Stomach smooth muscle (tissue), 2 donors: ENCODE measurements around the gene PNMA8A.
"Not testable (repeated sequence)": the region's sequence is repeated elsewhere in the genome, so short reads cannot be mapped to it uniquely, and the experiment has no call there.

Experiments used
- H3K27ac ChIP-seq: one replicate; pipeline ENCODE4 v1.7.0; 2013; ENCODE audit warnings: mild to moderate bottlenecking, low read length, inconsistent platforms
- H3K27me3 ChIP-seq, 2 donors: one replicate each; pipeline ENCODE4 v1.7.0; 2013; ENCODE audit warnings: low read length in 2 of 2; ENCODE audit not compliant: insufficient read depth in 2 of 2, control insufficient read depth in 1 of 2
- H3K36me3 ChIP-seq, 2 donors: one replicate each; pipeline ENCODE4 v1.7.0; 2013; ENCODE audit warnings: low read length in 2 of 2; ENCODE audit not compliant: control insufficient read depth in 2 of 2, insufficient read depth in 2 of 2
- H3K4me1 ChIP-seq: one replicate; pipeline ENCODE4 v1.7.0; 2013; ENCODE audit warnings: low read length; ENCODE audit not compliant: control insufficient read depth, insufficient read depth
- H3K4me3 ChIP-seq, 2 donors: one replicate each; pipeline ENCODE4 v1.7.0; 2013; ENCODE audit warnings: low read length in 2 of 2
- H3K9ac ChIP-seq, 2 donors: one replicate each; pipeline ENCODE4 v1.7.0; 2013; ENCODE audit warnings: low read length in 2 of 2, mild to moderate bottlenecking in 1 of 2
- H3K9me3 ChIP-seq, 2 donors: one replicate each; pipeline ENCODE4 v1.7.0; 2013; ENCODE audit warnings: low read length in 2 of 2; ENCODE audit not compliant: control insufficient read depth in 2 of 2
- donor health status: healthy.
- donor health status: Pancreatic carcinoma.

Gene PNMA8A

GRCh38 chr19:46448601-46449000 is 22.8 kb downstream of the PNMA8A start:
- H3K36me3 ChIP-seq = no peaks in the 10 kb centered on the region
- H3K9ac ChIP-seq = no peak overlapping the region
- H3K4me3 ChIP-seq = no peak overlapping the region
- H3K4me1 ChIP-seq = no peaks in the 10 kb centered on the region
- H3K27me3 ChIP-seq = no peaks in the 10 kb centered on the region
- H3K9me3 ChIP-seq = no peaks in the 10 kb centered on the region
- H3K27ac ChIP-seq = no peak overlapping the region

GRCh38 chr19:46447824-46448223 is 23.5 kb downstream of the PNMA8A start:
- Histone ChIP-seq H3K4me3 (no peak overlapping the region), H3K9me3 (no peaks in the 10 kb centered on the region), H3K36me3 (no peaks in the 10 kb centered on the region), H3K27ac (no peak overlapping the region), H3K27me3 (no peaks in the 10 kb centered on the region), H3K4me1 (no peaks in the 10 kb centered on the region), H3K9ac (no peak overlapping the region)

- Histone ChIP-seq H3K27me3 (no peaks in the 10 kb centered on the region), H3K36me3 (no peaks in the 10 kb centered on the region), H3K27ac (no peak overlapping the region), H3K9me3 (no peaks in the 10 kb centered on the region), H3K4me3 (no peak overlapping the region), H3K9ac (no peak overlapping the region), H3K4me1 (no peaks in the 10 kb centered on the region)
Measured at GRCh38 chr19:46447006-46447405, 24.4 kb downstream of the PNMA8A start.

- Histone ChIP-seq H3K27me3 (no peaks in the 10 kb centered on the region), H3K4me3 (no peak overlapping the region), H3K9ac (no peak overlapping the region), H3K4me1 (no peaks in the 10 kb centered on the region), H3K27ac (no peak overlapping the region), H3K9me3 (no peaks in the 10 kb centered on the region), H3K36me3 (no peaks in the 10 kb centered on the region)
Measured at GRCh38 chr19:46446021-46446420, 25.3 kb downstream of the PNMA8A start.

- H3K9ac ChIP-seq = no peak overlapping the region
- H3K27me3 ChIP-seq = no peaks in the 10 kb centered on the region
- no peak overlapping the region for H3K4me3 ChIP-seq
- no peaks in the 10 kb centered on the region for H3K4me1 ChIP-seq
- no peaks in the 10 kb centered on the region for H3K36me3 ChIP-seq
- H3K9me3 ChIP-seq = no peaks in the 10 kb centered on the region
- H3K27ac ChIP-seq = no peak overlapping the region
Measured at GRCh38 chr19:46442808-46443450, 28.4 kb downstream of the PNMA8A start.

- Histone ChIP-seq H3K9ac (no peak overlapping the region), H3K27ac (no peak overlapping the region), H3K4me1 (no peaks in the 10 kb centered on the region), H3K9me3 (no peaks in the 10 kb centered on the region), H3K27me3 (no peaks in the 10 kb centered on the region), H3K36me3 (no peaks in the 10 kb centered on the region), H3K4me3 (no peak overlapping the region)
Measured at GRCh38 chr19:46441866-46442265, 29.5 kb downstream of the PNMA8A start.

- not testable (repeated sequence) for H3K4me3 ChIP-seq, H3K4me1 ChIP-seq, H3K9ac ChIP-seq, H3K36me3 ChIP-seq, H3K27me3 ChIP-seq, H3K27ac ChIP-seq, H3K9me3 ChIP-seq
Measured at GRCh38 chr19:46435689-46436088, 35.7 kb downstream of the PNMA8A start.

GRCh38 chr19:46435009-46435408 is 36.4 kb downstream of the PNMA8A start:
- no peaks in the 10 kb centered on the region for H3K4me1 ChIP-seq

GRCh38 chr19:46433470-46433869 is 37.9 kb downstream of the PNMA8A start:
- H3K27ac ChIP-seq, H3K9ac ChIP-seq, H3K27me3 ChIP-seq, H3K4me3 ChIP-seq, H3K36me3 ChIP-seq, H3K9me3 ChIP-seq, H3K4me1 ChIP-seq: not testable (repeated sequence)

More at GRCh38 chr19:46435009-46435408, 36.4 kb downstream of the PNMA8A start:
- Histone ChIP-seq H3K9me3 (no peaks in the 10 kb centered on the region), H3K27ac (no peak overlapping the region), H3K36me3 (no peaks in the 10 kb centered on the region), H3K4me3 (no peak overlapping the region), H3K27me3 (no peaks in the 10 kb centered on the region), H3K9ac (no peak overlapping the region)

- no peak overlapping the region for H3K4me3 ChIP-seq
- H3K9me3 ChIP-seq = no peaks in the 10 kb centered on the region
- no peak overlapping the region for H3K9ac ChIP-seq
- H3K4me1 ChIP-seq = peaks cover 10% of the 10 kb centered on the region
- H3K27me3 ChIP-seq = peaks cover 8 to 16% of the 10 kb centered on the region in 2 donors
- no peak overlapping the region for H3K27ac ChIP-seq
- H3K36me3 ChIP-seq = no peaks in the 10 kb centered on the region
Measured at GRCh38 chr19:46431824-46432223, 39.5 kb downstream of the PNMA8A start.

GRCh38 chr19:46429999-46430398 is 41.4 kb downstream of the PNMA8A start:
- Histone ChIP-seq H3K9me3 (no peaks in the 10 kb centered on the region), H3K27ac (no peak overlapping the region), H3K9ac (no peak overlapping the region), H3K27me3 (peaks cover 10 to 24% of the 10 kb centered on the region in 2 donors), H3K4me3 (no peak overlapping the region), H3K4me1 (peaks cover 20% of the 10 kb centered on the region), H3K36me3 (no peaks in the 10 kb centered on the region)
